Cardiac fibroblast (primary cell): ENCODE data around the gene ZNF488.
A peak's percentile ranks its signal among the peaks of the same experiment; 100 is the strongest.
"Not testable (repeated sequence)": the region's sequence is repeated elsewhere in the genome, so short reads cannot be mapped to it uniquely, and the experiment has no call there.

ENCODE experiments used
- DNase-seq, 2 donors: peaks; one replicate each; pipeline versions ENCODE4 v3.0.0 to v3.0.0-alpha.2; 2010; ENCODE audit warnings: low read depth in 2 of 2
- H3K4me3 ChIP-seq, 2 donors: replicated peaks in 1 of 2; 1 replicate in 1 of 2; 2 replicates in 1 of 2; pipeline ENCODE4 v1.5.1; 2011; ENCODE audit warnings: low read depth in 2 of 2, low read length in 2 of 2, mild to moderate bottlenecking in 2 of 2, moderate library complexity in 1 of 2
- CTCF ChIP-seq: IDR thresholded peaks from one replicate; pipeline ENCODE4 v1.5.1; 2011; ENCODE audit warnings: low read depth, mild to moderate bottlenecking, low read length, inconsistent platforms

ZNF488 gene

GRCh38 chr10:47400251-47400650 is 16.2 kb upstream of the ZNF488 start:
- no peak for TF ChIP-seq CTCF
- DNase-seq = no peak
- no peak overlapping the region for H3K4me3 ChIP-seq

GRCh38 chr10:47397256-47397655 is 13.2 kb upstream of the ZNF488 start:
- DNase-seq = no peak
- no peak overlapping the region for H3K4me3 ChIP-seq
- no peak for TF ChIP-seq CTCF

GRCh38 chr10:47396311-47396717 is 12.2 kb upstream of the ZNF488 start:
- H3K4me3 ChIP-seq = no peak overlapping the region
- no peak for TF ChIP-seq CTCF
- DNase-seq = peak in 1 of 2 donors; percentile 2

GRCh38 chr10:47389619-47390018 is 5.5 kb upstream of the ZNF488 start:
- DNase-seq = no peak
- no peak for TF ChIP-seq CTCF
- no peak overlapping the region for H3K4me3 ChIP-seq

- TF ChIP-seq CTCF = no peak
- no peak overlapping the region for H3K4me3 ChIP-seq
- DNase-seq = no peak
These were observed 4.8 kb upstream of the ZNF488 start for GRCh38 chr10:47388879-47389278.

- not testable (repeated sequence) for DNase-seq, H3K4me3 ChIP-seq
These were observed 2.0 kb upstream of the ZNF488 start for GRCh38 chr10:47386104-47386503.

GRCh38 chr10:47383261-47384147 is 589 bp downstream of the ZNF488 start:
- DNase-seq = no peak
- peak overlapping the region; percentile 60 to 72 for H3K4me3 ChIP-seq
- no peak for TF ChIP-seq CTCF
